WERI-Rb-1 (cell line): ENCODE results near the gene TTC28.

Experiments used
- DNase-seq: peaks from one replicate; pipeline ENCODE4 v3.0.0-alpha.2; 2020
- H3K27ac ChIP-seq: fragments of 250-450 bp; sonication (Bioruptor Pico); 2 replicates; pipeline ENCODE4 v1.5.1; 2020; ENCODE audit warnings: mild to moderate bottlenecking, moderate library complexity
- H3K27me3 ChIP-seq: fragments of 250-450 bp; sonication (Bioruptor Pico); 2 replicates; pipeline ENCODE4 v1.5.1; 2021; ENCODE audit warnings: mild to moderate bottlenecking, low read depth, moderate library complexity; ENCODE audit not compliant: insufficient read depth, severe bottlenecking
- H3K36me3 ChIP-seq: fragments of 250-450 bp; sonication (Bioruptor Pico); 2 replicates; pipeline ENCODE4 v1.5.1; 2020; ENCODE audit warnings: mild to moderate bottlenecking, moderate library complexity
- H3K4me3 ChIP-seq: 2 replicates; pipeline ENCODE4 v1.5.1; 2011; ENCODE audit warnings: low read depth, mild to moderate bottlenecking, control low read depth, low read length
- H3K9me3 ChIP-seq: fragments of 250-450 bp; sonication (Bioruptor Pico); 2 replicates; pipeline ENCODE4 v1.5.1; 2021; ENCODE audit warnings: mild to moderate bottlenecking, moderate library complexity; ENCODE audit not compliant: severe bottlenecking
- TF ChIP-seq, protein P1 (sequence below): IDR thresholded peaks from 2 replicates; pipeline ENCODE4 v1.5.1; 2011; ENCODE audit warnings: low read depth, mild to moderate bottlenecking, control low read depth, inconsistent platforms, low read length

TTC28 gene

DNA sequence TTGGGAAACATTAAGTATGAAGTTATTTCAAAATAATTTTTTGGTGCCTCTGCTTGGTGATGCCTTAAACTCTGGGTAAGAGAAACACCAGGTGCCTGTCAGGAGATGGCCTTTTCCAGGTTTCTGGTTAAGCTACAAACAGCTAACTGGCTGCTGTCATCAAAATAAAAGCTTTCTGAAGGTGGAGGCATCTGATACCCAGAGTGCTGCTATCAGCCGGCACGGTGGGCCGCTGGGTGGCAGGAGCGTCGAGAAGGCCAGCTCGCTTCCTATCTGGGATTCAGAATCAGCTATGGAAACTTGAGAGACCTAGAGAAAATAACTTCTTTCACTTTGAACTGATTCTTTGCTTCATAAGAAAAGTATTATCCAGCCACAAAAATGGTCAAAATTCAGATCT is 679.8 kb downstream of the TTC28 start:
- Histone ChIP-seq H3K36me3 (peaks cover 3% of the 10 kb centered on the region), H3K27me3 (no peaks in the 10 kb centered on the region), H3K27ac (no peak overlapping the region), H3K9me3 (no peaks in the 10 kb centered on the region), H3K4me3 (no peak overlapping the region)
- DNase-seq = no peak
- TF ChIP-seq, protein P1, sequence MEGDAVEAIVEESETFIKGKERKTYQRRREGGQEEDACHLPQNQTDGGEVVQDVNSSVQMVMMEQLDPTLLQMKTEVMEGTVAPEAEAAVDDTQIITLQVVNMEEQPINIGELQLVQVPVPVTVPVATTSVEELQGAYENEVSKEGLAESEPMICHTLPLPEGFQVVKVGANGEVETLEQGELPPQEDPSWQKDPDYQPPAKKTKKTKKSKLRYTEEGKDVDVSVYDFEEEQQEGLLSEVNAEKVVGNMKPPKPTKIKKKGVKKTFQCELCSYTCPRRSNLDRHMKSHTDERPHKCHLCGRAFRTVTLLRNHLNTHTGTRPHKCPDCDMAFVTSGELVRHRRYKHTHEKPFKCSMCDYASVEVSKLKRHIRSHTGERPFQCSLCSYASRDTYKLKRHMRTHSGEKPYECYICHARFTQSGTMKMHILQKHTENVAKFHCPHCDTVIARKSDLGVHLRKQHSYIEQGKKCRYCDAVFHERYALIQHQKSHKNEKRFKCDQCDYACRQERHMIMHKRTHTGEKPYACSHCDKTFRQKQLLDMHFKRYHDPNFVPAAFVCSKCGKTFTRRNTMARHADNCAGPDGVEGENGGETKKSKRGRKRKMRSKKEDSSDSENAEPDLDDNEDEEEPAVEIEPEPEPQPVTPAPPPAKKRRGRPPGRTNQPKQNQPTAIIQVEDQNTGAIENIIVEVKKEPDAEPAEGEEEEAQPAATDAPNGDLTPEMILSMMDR = no peak

DNA sequence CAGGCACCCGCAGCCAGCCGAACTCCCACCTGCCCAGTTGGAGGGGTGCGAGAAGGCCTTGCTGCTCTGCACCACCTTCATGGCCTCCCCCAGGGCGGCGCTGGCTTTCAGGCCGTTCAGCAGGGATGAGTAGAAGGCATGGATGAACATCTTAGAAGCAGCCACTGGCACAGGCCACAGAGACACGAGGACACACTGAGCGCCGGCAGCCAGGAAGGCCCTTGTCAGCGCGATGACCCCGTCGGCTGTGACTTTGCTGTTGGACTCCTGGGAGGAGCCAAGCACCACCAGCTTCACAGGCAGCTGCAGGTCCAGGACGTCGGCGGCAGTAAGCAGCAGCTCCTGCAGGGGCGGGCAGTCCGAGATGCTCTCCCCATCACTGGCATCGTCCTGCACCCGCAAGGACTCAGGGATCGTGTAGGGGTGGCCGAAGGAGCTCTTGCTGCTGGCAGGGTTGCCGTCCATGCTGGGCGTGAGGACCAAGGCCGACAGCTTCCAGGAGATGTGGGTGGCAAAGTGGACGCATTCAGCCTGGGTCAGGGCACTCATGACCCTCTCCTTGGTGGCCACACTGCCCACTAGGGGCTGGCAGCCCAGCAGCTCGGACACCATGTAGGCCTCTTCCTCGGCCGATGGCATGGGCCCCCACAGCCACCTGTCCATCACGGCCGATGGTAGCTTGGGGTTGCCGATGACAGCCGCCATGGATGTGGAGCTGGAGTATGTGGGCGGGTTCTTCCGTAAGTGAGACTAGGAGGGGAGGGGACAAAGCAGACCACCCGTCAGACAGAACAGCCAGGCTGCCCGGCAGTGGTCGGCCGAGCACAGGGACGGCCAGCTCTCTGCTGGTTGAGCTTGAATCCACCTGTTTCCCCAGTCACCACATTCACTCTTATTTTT is 680.9 kb downstream of the TTC28 start:
- H3K4me3 ChIP-seq = no peak overlapping the region
- no peaks in the 10 kb centered on the region for H3K27me3 ChIP-seq
- no peak overlapping the region for H3K27ac ChIP-seq
- no peaks in the 10 kb centered on the region for H3K9me3 ChIP-seq
- peaks cover 3% of the 10 kb centered on the region for H3K36me3 ChIP-seq
- TF ChIP-seq, protein P1 = no peak
- no peak for DNase-seq

DNA sequence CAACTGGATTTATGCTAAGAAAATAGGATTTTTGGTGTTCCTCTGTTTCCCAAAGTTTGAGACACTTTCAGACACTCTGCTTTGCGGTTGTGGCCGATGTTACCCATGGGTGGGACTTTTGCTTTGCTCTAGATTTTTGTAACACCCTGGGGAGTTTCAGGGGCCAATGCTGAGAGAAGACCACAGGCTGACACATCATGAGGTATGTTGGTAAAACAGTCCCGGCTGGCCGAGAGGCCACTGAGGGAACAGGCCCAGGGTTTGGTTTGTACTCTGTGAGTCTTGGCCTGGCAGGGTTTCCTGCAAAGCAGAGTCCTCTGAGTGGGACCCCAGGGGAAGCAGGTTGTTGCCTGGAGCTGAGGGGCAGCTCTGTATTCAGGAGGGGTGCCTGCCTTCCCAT is 682.1 kb downstream of the TTC28 start:
- no peak overlapping the region for H3K27ac ChIP-seq
- H3K4me3 ChIP-seq = no peak overlapping the region
- no peaks in the 10 kb centered on the region for H3K9me3 ChIP-seq
- no peaks in the 10 kb centered on the region for H3K27me3 ChIP-seq
- DNase-seq = no peak
- H3K36me3 ChIP-seq = peaks cover 8% of the 10 kb centered on the region
- TF ChIP-seq, protein P1 = no peak

DNA sequence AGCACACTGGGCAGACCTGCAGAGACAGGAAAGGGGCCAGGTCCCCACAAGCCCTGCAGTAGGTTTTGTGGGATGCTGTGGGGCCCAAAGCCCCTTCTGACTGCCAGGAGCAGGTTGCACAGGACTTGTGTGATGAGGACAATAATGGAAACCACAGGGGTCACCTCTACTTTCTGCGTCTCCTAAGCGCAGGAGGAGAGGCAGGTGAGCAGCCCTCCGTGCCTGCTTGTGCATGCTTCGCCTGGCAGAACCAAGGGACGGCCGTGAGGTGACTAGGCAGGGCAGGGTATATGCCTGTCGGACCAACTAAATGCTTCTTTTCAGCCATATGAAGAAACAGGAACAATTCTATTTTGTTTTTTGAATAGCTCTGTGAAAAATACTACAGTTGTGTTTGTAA is 682.7 kb downstream of the TTC28 start:
- Histone ChIP-seq H3K4me3 (no peak overlapping the region), H3K27me3 (no peaks in the 10 kb centered on the region), H3K9me3 (no peaks in the 10 kb centered on the region), H3K27ac (no peak overlapping the region), H3K36me3 (peaks cover 8% of the 10 kb centered on the region)
- TF ChIP-seq, protein P1 = no peak
- no peak for DNase-seq

DNA sequence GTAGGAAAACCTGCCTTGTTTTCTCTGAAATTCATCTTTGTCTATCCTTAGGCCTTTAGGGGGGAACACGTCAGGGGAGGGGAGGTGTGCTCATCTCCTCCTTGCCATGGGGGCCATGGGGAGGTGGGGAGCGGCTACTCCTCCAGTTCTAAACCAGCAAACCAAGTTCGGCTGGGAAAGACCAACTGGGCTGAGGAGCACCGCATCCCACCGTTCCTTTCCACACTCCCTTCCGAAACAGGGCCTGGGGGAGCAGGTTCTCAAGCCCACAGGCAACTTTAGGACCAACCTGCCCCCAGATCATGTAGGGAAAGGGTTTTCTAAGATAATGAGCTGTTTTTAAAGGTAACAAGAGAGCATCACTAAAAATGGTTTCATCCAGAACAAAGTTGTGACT is 683.1 kb downstream of the TTC28 start:
- TF ChIP-seq, protein P1 = no peak
- peaks cover 9% of the 10 kb centered on the region for H3K36me3 ChIP-seq
- no peak overlapping the region for H3K27ac ChIP-seq

More for the DNA sequence above, 683.1 kb downstream of the TTC28 start:
- no peak for DNase-seq
- H3K27me3 ChIP-seq = no peaks in the 10 kb centered on the region
- no peaks in the 10 kb centered on the region for H3K9me3 ChIP-seq
- H3K4me3 ChIP-seq = no peak overlapping the region
